Measurements from ENCODE around the gene PTN.
"Not testable (repeated sequence)": the region's sequence is repeated elsewhere in the genome, so short reads cannot be mapped to it uniquely, and the experiment has no call there.

The PTN gene

DNA sequence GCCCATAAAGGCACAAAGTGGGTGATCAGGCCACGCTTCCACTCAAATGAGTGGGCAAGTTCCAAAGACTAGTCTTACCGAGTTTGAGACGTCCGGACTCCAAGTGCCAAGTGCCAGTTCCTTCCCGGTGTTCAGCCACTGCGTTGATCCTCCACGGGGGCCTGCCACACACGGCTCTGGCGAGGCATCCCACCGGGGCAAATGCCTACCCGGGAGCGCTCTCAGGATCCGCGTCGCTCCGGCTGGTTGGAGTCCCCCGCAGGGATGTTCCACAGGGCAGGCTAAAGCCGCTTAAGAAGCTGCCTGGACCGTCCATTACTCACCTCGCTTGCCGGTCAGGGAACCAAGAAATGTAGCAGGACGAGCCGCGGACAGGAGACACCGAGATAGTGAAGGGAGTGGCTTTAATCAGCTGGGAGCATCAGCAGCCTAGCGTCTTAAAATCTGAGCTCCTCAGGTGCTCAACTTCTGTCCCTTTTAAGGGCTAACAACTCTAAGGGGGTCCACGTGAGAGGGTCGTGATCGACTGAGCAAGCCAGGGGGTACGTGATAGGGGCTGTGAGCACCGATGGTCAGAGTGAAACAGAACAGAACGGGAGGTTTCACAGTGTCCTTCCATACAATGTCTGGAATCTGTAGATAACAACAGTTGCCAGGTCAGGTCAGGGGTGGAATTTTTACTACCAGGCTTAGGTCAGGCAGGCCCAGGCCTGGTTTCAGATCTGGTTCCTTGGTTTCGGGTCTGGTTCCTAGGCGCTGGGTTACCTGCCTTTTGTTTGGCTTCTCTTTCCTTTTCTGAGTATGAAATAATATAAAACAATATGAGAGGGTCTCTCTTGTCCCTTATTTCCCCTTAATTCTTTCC, 75.3 kb downstream of the PTN start:
- DNase-seq (ENCODE audit: low spot score), result not testable (repeated sequence)

DNA sequence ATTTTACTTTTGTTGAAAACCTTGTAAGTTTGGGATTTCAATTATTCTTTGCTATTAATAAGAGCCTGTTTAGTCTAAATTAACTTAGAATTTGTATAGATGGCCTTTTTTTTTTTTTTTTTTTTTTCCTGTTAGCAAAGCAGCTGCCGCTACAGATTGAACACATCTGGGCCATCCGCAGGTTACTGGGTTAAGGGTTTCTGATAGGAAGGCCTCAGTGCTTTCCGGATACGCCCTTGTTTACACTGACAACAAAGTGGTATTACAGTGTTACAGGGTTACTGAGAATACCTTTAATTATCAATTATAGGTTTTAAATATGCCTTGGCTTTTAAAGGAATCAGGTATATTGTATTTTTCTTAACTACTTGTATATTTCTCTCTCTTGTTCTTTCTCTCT, 76.8 kb downstream of the PTN start:
- no peak for DNase-seq (ENCODE audit: low spot score)

DNA sequence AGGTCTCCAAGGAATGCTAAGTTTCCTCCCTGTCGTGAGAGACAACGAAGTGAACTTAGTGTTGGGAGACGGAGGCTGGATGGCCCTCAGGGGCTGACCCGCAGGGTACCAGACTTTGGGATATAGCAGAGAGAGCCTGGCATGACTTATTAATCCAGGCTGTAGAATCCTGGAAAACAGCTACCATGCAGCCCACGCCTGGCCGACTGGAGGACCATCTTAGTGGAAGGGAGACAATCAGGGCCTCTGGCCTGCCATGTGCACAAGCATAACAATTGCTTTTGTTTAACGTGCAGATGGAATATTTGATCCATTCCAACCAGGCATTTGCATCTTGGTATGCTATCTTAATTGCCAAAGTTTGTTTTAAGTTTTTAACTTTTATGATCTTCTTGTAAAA, 78.1 kb downstream of the PTN start:
- not testable (repeated sequence) for DNase-seq (ENCODE audit: low spot score)

DNA sequence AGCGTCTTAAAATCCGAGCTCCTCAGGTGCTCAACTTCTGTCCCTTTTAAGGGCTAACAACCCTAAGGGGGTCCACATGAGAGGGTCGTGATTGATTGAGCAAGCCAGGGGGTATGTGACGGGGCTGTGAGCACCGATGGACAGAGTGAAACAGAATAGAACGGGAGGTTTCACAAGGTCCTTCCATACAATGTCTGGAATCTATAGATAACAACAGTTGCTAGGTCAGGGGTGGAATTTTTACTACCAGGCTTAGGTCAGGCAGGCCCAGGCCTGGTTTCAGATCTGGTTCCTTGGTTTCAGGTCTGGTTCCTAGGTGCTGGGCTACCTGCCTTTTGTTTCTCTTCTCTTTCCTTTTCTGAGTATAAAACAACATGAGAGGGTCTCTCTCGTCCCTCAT, 80.9 kb downstream of the PTN start:
- no peak for DNase-seq (ENCODE audit: low spot score)

DNA sequence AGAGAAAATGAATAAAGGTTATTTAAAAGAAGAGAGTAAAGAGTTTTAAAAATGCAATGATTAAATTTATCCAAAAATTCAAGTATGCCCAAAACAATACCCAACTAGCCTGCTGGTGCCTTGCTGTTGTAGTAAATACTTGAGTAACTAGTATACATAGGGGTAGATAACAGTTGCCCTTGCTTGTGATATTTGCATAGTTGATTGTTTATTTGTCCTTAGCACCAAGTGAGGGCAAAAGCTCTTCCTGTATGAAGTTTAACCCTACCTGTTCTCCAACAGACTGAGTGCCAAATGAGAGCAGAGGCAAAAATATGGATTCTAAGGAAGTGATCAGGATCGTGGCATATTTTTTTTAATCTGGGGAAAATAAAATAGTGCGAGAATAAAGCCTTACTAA, 85.0 kb downstream of the PTN start:
- no peak for DNase-seq (ENCODE audit: low spot score)

DNA sequence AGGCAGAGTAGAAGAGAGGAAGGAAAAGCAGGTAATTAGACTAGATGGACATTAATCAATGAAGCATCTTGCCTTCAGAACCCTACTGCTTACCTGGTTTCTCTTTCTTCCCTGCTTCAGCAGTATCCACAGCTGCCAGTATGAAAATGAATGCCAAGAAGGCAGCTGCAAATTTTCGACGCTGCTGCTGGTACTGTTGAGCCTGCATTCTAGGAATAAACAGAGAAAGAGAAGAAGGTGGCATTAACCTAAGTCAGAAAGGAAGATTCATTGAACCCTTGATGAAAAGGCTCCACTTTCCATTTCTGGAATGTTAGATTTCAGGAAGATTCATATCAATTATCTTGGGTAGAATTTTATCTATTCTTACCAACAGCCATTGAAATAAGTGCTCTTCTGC, 88.8 kb downstream of the PTN start:
- no peak for DNase-seq (ENCODE audit: low spot score)

DNA sequence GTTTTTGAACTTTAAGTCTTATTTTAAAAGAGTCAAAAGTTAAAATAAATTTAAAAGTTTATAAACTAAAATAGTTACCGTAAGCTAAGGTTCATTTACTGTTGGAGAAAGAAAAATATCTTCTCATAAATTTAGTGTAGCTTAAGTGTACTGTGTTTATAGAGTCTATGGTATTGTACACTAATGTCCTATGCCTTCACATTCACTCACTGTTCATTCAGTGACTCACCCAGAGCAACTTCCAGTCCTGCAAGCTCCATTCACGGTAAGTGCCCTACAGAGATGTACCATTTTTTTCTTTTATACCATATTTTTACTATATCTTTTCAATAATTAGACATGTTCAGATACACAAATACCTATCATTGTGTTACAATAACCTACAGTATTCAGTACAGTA, 97.6 kb downstream of the PTN start:
- no peak for DNase-seq (ENCODE audit: low spot score)

DNA sequence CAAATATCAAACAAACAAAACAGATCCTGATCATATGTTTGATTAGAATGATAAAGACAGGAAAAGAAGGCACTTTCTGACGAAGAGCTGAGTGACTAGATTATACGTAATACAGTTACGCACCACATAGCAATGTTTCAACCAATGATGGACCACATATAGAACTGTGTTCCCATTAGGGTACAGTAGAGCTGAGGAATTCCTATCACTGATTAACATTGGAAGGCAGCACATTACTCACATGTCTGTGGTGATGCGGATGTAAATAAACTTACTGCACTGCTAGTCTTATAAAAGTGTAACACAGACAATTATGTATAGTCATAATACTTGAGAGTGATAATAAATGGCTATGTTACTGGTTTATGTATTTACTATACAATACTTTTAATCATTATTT, 98.3 kb downstream of the PTN start:
- DNase-seq (ENCODE audit: low spot score), result no peak

DNA sequence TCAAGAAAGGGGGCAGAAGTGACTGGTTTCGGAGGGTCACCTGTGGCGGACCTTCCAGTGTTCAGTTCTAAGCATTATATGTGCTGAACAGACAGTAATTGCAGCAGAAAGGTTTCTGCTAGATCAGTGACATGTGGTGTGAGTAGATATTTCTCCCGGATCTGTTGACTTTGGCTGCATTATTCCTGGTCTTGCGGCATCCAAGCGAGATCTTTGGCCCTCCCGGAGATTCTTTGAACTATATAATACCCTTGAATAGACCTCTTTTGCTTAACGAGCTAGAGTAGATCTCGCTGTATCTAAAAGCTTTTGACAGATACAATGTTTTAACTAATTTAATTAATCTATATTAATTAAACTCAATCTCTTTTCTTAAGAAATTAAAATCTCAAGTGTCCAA, 99.8 kb downstream of the PTN start:
- DNase-seq (ENCODE audit: low spot score), result no peak

DNA sequence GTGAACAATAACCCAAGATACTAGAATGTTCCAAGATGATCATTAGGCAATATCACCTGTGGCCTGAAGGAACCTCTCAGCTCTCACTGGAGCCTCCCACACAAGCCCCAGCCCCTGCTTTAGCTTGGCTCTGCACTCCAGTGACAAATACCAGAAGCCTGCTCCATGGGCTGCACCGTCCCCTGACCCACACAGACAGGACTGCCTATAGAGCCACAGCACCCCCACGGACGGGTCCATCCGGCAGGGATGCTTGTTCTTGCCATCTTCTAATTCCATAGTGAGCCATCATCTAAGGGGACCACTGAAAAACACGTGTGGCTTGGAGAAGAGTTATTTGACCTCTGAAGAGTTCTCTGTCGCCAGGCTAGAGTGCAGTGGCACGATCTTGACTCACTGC, 100.9 kb downstream of the PTN start:
- DNase-seq (ENCODE audit: low spot score), result no peak

DNA sequence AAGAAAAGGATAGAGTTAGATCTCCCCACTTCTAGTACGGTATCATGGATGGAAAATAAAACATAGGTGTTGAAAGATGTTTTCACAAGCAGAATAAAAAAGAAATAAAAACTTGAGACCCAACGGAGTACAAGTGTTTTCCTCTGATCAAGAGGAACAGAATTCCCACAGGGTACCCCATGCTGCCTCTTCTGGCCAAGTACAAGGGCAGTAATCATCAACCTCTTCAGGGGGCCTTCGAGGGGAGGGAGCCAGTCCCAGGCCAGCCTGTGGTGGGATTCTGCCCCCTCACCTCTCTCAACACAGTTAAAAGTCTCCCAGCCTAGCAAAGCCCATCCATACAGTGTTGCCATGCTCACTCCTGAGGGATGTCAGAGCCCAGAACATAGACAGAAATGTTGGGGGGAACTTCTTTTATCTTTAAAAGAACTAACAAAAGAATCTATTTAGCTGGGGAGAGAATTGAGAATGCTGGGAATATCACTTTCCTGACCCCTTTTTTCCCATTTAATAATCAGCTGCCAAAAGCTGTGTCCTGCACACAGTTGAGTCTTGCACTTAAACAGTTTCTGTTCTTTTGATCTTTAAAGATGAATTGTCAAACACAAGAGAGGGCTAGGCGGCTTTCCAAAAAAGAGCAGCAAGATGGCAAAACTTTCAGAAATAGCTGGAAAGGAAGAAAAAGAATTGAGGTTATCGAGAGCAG, 101.7 kb downstream of the PTN start:
- no peak for DNase-seq (ENCODE audit: low spot score)

DNA sequence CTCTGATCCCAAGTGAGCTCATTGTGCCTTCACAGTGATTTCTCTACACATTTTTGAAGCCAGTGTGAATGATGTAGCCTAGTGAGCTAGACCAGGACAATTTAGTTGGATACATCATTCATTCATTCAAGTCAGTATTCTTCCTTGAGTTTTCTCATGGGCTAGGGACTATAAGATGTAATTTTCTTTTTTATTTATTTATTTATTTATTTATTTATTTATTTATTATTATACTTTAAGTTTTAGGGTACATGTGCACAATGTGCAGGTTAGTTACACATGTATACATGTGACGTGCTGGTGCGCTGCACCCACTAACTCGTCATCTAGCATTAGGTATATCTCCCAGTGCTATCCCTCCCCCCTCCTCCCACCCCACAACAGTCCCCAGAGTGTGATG, 104.3 kb downstream of the PTN start:
- DNase-seq (ENCODE audit: low spot score), result not testable (repeated sequence)

DNA sequence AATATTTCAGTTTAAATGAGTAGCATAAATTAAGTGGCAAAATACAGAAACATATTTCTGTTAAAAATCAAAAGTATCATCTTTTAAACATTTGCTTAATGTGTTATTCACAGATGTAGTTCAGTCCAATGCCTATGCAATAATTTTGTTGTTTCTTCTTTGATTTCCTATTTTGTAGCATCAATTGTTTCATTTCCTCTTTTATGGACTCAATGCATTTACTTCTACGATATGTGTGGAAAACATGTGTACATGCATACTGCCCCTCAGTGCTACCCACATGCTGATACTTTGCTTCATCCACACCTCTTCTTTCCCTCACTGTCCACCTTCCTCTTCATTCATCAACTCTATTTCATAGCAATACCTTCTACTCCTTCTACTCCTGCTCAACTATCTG, 108.1 kb downstream of the PTN start:
- no peak for DNase-seq (ENCODE audit: low spot score)

DNA sequence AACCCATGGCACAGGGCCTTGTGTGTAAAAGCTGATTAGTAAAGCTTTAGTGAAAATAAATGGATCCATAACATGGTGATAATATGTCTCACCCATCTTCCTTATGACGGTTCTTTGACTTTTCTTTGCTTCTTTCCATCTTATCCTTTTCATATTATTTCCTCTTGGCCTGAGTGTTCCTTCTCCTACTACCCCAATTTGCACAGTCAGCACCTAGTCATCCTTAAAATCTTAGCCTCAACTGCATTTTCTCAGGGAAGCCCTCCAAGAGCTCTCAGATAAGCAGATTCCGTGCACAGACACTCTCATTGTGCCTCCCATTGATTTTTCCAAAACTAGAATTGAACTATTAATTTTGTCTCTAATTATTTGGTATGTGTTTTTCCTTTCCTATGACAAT, 112.4 kb downstream of the PTN start:
- DNase-seq (ENCODE audit: low spot score), result no peak

DNA sequence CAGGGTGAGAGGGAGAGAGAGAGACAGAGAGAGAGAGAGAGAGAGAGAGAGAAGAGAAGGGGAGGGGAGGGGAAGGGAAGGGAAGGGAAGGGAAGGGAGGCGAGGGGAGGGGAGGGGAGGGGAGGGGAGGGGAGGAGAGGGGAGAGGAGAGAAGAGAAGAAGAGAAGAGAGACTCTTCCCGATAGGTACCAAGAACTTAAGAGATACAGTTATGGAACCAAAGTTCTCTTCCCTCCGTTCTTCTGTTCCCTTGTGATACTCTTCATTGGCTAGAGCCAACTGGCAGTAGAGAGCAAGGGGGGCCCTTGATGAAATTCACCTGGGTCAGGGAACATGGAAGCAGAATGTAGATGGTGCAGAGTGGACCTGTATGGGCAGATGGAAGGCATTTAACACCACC, 122.1 kb downstream of the PTN start:
- no peak for DNase-seq (ENCODE audit: low spot score)

DNA sequence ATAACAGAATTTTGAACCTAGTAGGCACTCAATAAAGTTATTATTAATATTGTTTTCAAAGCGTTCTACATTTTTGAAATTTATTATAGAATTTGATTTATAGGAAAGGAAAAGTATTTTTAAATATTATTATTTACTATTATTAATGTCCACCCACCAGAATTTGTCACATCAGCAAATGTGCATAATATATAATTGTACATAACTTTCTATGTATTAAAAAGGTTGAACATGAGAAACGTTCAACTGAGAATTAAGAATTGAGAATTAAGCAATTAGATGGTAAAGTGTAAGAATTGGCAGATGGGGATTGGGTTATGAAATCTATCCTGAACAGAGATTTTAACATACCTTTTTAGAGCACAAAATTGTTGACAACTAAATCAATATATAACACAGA, 129.8 kb downstream of the PTN start:
- DNase-seq (ENCODE audit: low spot score), result no peak

DNA sequence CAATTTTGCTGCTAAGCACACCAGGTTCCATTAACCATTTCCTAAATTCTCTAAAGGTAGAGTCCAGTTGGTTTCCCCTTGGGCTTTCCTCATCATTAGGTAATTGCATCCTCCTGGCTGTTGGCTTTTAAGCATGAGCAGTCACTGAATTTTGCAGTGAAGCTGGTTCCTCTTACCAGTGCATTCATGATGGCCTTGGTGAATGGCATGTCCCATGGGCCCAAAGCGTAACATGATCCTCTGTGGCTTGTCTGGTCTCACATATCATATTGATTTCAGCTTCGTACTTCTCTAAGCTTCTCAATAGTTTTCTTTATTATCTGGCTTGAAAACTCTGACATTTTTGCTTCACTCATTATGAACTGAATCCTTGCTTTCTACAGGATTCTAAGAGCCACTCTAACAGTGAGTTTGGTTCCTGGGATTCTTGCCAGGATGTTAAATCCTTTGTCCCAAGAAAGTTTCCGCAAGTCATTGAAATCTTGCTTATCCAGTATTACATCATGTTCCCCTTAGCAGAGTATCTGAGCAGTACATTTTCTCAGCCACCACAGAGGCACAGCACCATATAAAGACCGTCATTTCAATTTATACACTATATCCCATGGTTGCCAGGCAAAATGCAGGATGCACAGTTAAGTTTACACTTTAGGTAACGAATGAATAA, 134.2 kb downstream of the PTN start:
- no peak for DNase-seq (ENCODE audit: low spot score)

DNA sequence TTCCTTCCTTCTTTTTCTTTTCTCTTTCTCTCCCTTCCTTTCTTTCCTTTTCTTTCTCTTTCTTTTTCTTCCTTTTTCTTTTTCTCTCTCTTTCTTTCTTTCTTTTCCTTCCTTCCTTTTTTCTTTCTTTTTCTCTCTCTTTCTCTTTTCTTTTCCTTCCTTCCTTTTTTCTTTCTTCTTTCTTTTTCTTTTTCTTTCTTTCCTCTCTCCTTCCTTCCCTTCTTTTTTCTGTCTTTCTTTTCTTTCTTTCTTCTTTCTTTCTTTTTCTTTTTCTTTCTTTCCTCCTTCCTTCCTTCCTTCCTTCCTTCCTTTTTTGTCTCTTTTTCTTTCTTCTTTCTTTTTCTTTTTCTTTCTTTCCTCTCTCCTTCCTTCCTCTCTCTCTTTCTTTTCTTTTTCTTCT, 136.8 kb downstream of the PTN start:
- DNase-seq (ENCODE audit: low spot score), result no peak

DNA sequence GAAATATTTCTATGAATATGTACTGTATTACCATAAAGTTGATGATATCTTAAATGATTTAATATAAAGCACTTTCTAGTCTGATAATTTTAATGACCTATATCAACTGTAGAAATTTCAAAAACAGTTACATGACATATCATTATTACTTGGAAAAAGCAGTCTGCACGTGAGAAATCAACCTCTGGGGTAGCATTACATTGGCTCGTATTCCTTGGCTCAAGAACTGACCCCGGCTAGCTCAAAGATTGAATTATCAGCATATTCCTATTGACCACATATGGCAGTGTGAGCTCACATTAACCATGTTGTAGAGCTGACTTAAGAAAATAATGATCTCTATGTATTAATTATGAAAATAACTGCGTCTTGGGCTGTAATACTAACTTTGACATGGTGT, 139.3 kb downstream of the PTN start:
- DNase-seq (ENCODE audit: low spot score), result no peak

DNA sequence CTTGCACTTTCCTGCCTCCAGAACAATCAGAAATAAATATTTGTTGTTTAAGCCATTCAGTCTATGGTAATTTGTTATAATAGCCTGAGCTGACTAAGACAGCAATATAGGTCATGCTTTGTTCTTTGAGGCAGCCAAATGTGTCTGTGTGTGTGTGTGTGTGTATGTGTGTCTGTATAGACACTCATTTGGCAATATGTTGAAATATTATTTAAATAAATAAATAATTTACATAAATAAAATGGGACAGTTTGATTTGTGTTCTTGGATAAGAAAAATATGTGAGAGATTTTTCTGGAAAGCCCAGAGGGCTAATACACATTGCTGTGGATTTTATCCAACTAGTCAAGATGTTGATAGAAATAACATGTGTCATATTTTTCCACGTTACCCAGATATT, 140.2 kb downstream of the PTN start:
- DNase-seq (ENCODE audit: low spot score), result no peak

DNA sequence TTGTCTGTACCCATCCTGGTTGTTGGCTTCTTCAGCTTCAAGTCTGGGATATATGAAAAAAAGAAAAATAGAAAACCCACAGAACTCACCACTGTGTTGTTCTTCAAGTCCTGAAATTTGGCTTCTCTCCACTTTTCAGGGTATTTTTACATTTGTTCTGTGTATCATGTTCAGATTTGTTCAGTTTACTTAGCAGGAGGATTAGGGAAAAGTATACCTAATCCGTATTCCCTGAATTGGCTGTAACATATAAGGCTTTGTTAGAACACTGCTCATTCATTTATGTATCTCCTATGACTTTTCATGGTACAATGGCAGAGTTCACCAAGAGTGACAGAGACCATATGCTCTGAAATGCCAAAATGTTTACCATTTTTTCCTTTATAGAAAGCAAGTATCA, 146.9 kb downstream of the PTN start:
- DNase-seq (ENCODE audit: low spot score), result no peak

DNA sequence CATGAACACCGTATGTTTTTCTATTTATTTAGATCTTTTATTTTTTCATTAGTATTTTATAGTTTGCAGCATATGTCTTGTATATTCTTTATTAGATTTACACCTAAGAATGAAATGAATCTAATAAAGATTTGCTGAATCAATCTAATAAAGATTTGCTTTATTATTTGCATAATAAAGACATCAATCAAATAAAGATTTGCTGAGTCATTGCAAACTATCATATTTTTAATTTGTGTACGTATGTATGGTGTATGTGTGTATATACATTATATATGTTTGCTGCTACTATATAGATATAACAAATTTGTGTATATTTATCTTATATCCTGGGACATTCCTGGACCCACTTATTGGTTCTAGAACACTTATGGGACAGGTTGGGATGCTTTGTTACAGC, 147.5 kb downstream of the PTN start:
- no peak for DNase-seq (ENCODE audit: low spot score)

DNA sequence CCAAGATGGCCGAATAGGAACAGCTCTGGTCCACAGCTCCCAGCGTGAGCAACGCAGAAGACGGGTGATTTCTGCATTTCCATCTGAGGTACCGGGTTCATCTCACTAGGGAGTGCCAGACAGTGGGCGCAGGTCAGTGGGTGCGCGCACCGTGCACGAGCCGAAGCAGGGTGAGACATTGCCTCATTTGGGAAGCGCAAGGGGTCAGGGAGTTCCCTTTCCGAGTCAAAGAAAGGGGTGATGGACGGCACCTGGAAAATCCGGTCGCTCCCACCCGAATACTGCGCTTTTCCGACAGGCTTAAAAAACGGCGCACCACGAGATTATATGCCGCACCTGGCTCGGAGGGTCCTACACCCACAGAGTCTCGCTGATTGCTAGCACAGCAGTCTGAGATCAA, 161.9 kb downstream of the PTN start:
- not testable (repeated sequence) for DNase-seq (ENCODE audit: low spot score)

Measured in activated CD4-positive, alpha-beta T cell treated with anti-CD3 and anti-CD28 coated beads, Interleukin-2, Interleukin-4, amounts not matched to agents 100 ng/mL and 50 ng/mL, durations not matched to agents 16 hours and 8 hours (primary cell).